Skin epidermis (tissue), 12 donors: Measurements from ENCODE around the gene CCDC150.

Experiments used
- H3K27ac ChIP-seq, 21 experiments: fragments of 200-600 bp; sonication (generic) in 11 of 21; one replicate each; pipeline ENCODE4 v1.5.0; 2020; ENCODE audit warnings: mild to moderate bottlenecking in 3 of 21, inconsistent platforms in 2 of 21, moderate library complexity in 2 of 21
- H3K4me3 ChIP-seq, 7 experiments: fragments of 200-600 bp; sonication (generic) in 2 of 7; one replicate each; pipeline ENCODE4 v1.5.0; 2020; ENCODE audit warnings: inconsistent platforms in 2 of 7, mild to moderate bottlenecking in 2 of 7, moderate library complexity in 1 of 7

CCDC150 gene

GRCh38 chr2:196750291-196750923 is 110.9 kb downstream of the CCDC150 start:
- no peak overlapping the region for H3K4me3 ChIP-seq
- no peak overlapping the region for H3K27ac ChIP-seq

GRCh38 chr2:196750977-196751631 is 111.6 kb downstream of the CCDC150 start:
- H3K4me3 ChIP-seq = no peak overlapping the region
- H3K27ac ChIP-seq = peak overlapping the region in 1 of 21 experiments; percentile 55

GRCh38 chr2:196758474-196759377 is 119.2 kb downstream of the CCDC150 start:
- Histone ChIP-seq H3K4me3 (no peak overlapping the region), H3K27ac (no peak overlapping the region)

GRCh38 chr2:196759378-196759706 is 119.8 kb downstream of the CCDC150 start:
- Histone ChIP-seq H3K4me3 (no peak overlapping the region), H3K27ac (peak overlapping the region in 1 of 21 experiments; percentile 34)

GRCh38 chr2:196767101-196767500 is 127.6 kb downstream of the CCDC150 start:
- no peak overlapping the region for H3K4me3 ChIP-seq
- H3K27ac ChIP-seq = no peak overlapping the region
